ENCODE data around the gene SNX13. TPM values are rescaled to one million over a fixed set of nuclear protein-coding genes. Genes with fewer than 3 reads are reported as not detected.

SNX13 gene
- total and polyA plus RNA-seq, 9 of the 15 experiments (the other 6 are each of a cell fraction or from before 2014, with no cell fraction given) = 5.6 to 33.2 (median 25.4) TPM

- TF ChIP-seq ZNF592 (IDR thresholded peaks at IDR 0.05) = no peak
Observed at GRCh38 chr7:17947620-17948019, 7.3 kb upstream of the SNX13 start (continued).

- ChIA-PET CTCF (ENCODE audit: low intra/inter-chr PET ratio) (no interaction called here), POLR2A (no interaction called here)
- Histone ChIP-seq H3K27ac (ENCODE audit: extremely low read depth, low read depth, low read length) (no peak overlapping the region), H4K20me1 (replicated peaks; ENCODE audit: control insufficient read depth, insufficient read depth, low read length) (no peaks in the 10 kb centered on the region), H3K4me1 (replicated peaks in 1 of 2; ENCODE audit: control insufficient read depth in 2 of 2, insufficient read depth in 2 of 2, low read length in 2 of 2) (no peaks in the 10 kb centered on the region), H3K4me3 (no peak overlapping the region), H3K9me3 (replicated peaks; ENCODE audit: control insufficient read depth, insufficient read depth, low read depth, low read length) (no peaks in the 10 kb centered on the region), H3K27me3 (ENCODE audit: control insufficient read depth in 2 of 2, insufficient read depth in 2 of 2, low read length in 2 of 2) (no peaks in the 10 kb centered on the region), H3K79me2 (ENCODE audit: control insufficient read depth, insufficient read depth, low read length) (no peaks in the 10 kb centered on the region), H3K36me3 (ENCODE audit: control insufficient read depth, insufficient read depth, low read length) (no peaks in the 10 kb centered on the region), H2AFZ (ENCODE audit: low read depth, low read length) (no peak overlapping the region), H3K9ac (ENCODE audit: insufficient read depth in 1 of 2, low read depth in 2 of 2, low read length in 2 of 2) (no peak overlapping the region), H3K4me2 (ENCODE audit: insufficient read depth, low read length) (no peak overlapping the region), H3K9me1 (ENCODE audit: control insufficient read depth, insufficient read depth, low read length) (no peaks in the 10 kb centered on the region)
- in situ Hi-C loops (cut with MboI) = no loop called here
- FAIRE-seq = no peak
- 33% methylated on average over 1 of the region's 1 CpG for WGBS (ENCODE audit: insufficient coverage, low coverage, missing lambda C conversion rate)
- intact Hi-C loops (cut with micrococcal nuclease) = loop anchor here (5.0 kb wide), 1 partner anchor 651 kb away; no protein-coding TSS in a partner anchor
- TF ChIP-seq ZNF316 (IDR thresholded peaks at IDR 0.05) (no peak), TEAD2 (tag; IDR thresholded peaks at IDR 0.05) (no peak), SMARCA5 (IDR thresholded peaks at IDR 0.05) (no peak), USF1 (CRISPR knock-in tag; IDR thresholded peaks at IDR 0.05) (no peak), SMARCA4 (IDR thresholded peaks at IDR 0.05) (no peak), NFE2L1 (tag; IDR thresholded peaks at IDR 0.05; ENCODE audit: borderline replicate concordance, low read depth) (no peak), POLR2AphosphoS5 (IDR thresholded peaks at IDR 0.05; ENCODE audit: control insufficient read depth, insufficient read depth, low read depth, low read length) (no peak), ZZZ3 (IDR thresholded peaks at IDR 0.05) (no peak), NCOA4 (IDR thresholded peaks at IDR 0.05; ENCODE audit: partially characterized antibody) (no peak), HEY1 (CRISPR knock-in tag; IDR thresholded peaks at IDR 0.05; ENCODE audit: borderline replicate concordance) (no peak), EHMT2 (IDR thresholded peaks at IDR 0.05) (no peak), LCOR (CRISPR knock-in tag; IDR thresholded peaks at IDR 0.05) (no peak)
- TF ChIP-seq, protein P1, sequence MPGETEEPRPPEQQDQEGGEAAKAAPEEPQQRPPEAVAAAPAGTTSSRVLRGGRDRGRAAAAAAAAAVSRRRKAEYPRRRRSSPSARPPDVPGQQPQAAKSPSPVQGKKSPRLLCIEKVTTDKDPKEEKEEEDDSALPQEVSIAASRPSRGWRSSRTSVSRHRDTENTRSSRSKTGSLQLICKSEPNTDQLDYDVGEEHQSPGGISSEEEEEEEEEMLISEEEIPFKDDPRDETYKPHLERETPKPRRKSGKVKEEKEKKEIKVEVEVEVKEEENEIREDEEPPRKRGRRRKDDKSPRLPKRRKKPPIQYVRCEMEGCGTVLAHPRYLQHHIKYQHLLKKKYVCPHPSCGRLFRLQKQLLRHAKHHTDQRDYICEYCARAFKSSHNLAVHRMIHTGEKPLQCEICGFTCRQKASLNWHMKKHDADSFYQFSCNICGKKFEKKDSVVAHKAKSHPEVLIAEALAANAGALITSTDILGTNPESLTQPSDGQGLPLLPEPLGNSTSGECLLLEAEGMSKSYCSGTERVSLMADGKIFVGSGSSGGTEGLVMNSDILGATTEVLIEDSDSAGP (CRISPR knock-in tag; IDR thresholded peaks at IDR 0.05) = no peak
- BruUV-seq (replicated peaks) = no TSS peak
- no peak for ATAC-seq
- DNase-seq (ENCODE audit: extremely low read depth in 1 of 4, low spot score in 3 of 4) = no peak
Observed at GRCh38 chr7:17946591-17946990, 6.3 kb upstream of the SNX13 start.

All from K562 (cell line).